Mammary epithelial cell (primary cell): ENCODE data around the gene NBL1.

Experiments used
- CTCF ChIP-seq, 2 donors: IDR thresholded peaks in 1 of 2; conservative IDR thresholded peaks in 1 of 2; 2 replicates each; pipeline ENCODE4 v1.5.1; 2011 to 2012; ENCODE audit warnings: inconsistent platforms in 2 of 2, low read length in 2 of 2, mild to moderate bottlenecking in 2 of 2, control low read depth in 1 of 2, low read depth in 1 of 2; ENCODE audit not compliant: insufficient read depth in 1 of 2; ENCODE audit errors: extremely low read depth in 1 of 2
- EZH2 ChIP-seq: IDR thresholded peaks from 2 replicates; pipeline ENCODE4 v1.6.1; 2012; ENCODE audit warnings: low read length, inconsistent platforms, borderline replicate concordance

DNA sequence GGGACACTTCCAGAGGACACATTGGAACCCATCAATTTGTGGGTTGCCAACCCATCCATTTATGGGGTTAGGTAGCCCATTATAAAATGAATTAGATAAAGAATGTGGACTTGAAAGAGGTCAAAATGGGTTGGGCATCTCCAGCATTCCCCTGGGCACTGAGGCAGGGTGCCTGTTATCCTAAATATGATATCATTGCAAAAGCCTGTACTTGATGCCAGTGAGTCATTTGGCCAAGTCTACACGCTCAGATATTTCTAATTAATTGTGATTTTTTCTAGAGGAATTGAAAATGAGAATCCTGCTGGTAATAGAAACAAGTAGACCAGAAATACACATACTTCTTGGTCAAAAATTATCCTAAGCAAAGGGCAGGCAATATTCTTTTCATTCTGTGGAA, 21.9 kb upstream of the NBL1 start:
- TF ChIP-seq CTCF (conservative IDR thresholded peaks at IDR 0.05 in 1 of 2, IDR thresholded peaks at IDR 0.05 in 1 of 2; ENCODE audit: extremely low read depth in 1 of 2, insufficient read depth in 1 of 2, low read depth in 1 of 2, low read length in 2 of 2) (no peak), EZH2 (no peak)
